KMS-11 (cell line): ENCODE measurements around the gene YLPM1.

Experiments used
- H2AFZ ChIP-seq: fragments of 200-600 bp; sonication (generic); 2 replicates; pipeline ENCODE4 v1.6.1; 2016; ENCODE audit warnings: antibody characterized with exemption, mixed run types, low read depth
- H3K27ac ChIP-seq: fragments of 200-600 bp; sonication (generic); 2 replicates; pipeline ENCODE4 v1.6.1; 2016; ENCODE audit warnings: mild to moderate bottlenecking, mixed run types
- H3K27me3 ChIP-seq: fragments of 200-600 bp; sonication (generic); 2 replicates; pipeline ENCODE4 v1.6.1; 2017; ENCODE audit warnings: mild to moderate bottlenecking, low read depth, mixed run types, moderate library complexity; ENCODE audit not compliant: insufficient read depth
- H3K36me3 ChIP-seq: fragments of 200-600 bp; sonication (generic); 2 replicates; pipeline ENCODE4 v1.6.1; 2017; ENCODE audit warnings: mild to moderate bottlenecking, mixed run types; ENCODE audit not compliant: insufficient read depth
- H3K4me1 ChIP-seq: fragments of 200-600 bp; sonication (generic); 2 replicates; pipeline ENCODE4 v1.6.1; 2016; ENCODE audit warnings: mild to moderate bottlenecking, low read depth, mixed run types; ENCODE audit not compliant: poor library complexity, severe bottlenecking
- H3K4me2 ChIP-seq: fragments of 200-600 bp; sonication (generic); 2 replicates; pipeline ENCODE4 v1.7.0; 2016; ENCODE audit warnings: mild to moderate bottlenecking, mixed run types
- H3K4me3 ChIP-seq: fragments of 200-600 bp; sonication (generic); IDR thresholded peaks from 2 replicates; pipeline ENCODE4 v1.6.1; 2017; ENCODE audit warnings: low read depth, low read length, mixed read lengths; ENCODE audit not compliant: insufficient read depth
- H3K79me2 ChIP-seq: fragments of 200-600 bp; sonication (generic); 2 replicates; pipeline ENCODE4 v1.6.1; 2016; ENCODE audit warnings: low read depth, mixed run types; ENCODE audit not compliant: insufficient read depth
- H3K9ac ChIP-seq: fragments of 200-600 bp; sonication (generic); 2 replicates; pipeline ENCODE4 v1.6.1; 2016; ENCODE audit warnings: mild to moderate bottlenecking, mixed run types
- H4K20me1 ChIP-seq: fragments of 200-600 bp; sonication (generic); 2 replicates; pipeline ENCODE4 v1.6.1; 2016; ENCODE audit warnings: mild to moderate bottlenecking, mixed run types; ENCODE audit not compliant: insufficient read depth
- CTCF ChIP-seq: fragments of 200-600 bp; sonication (generic); conservative IDR thresholded peaks from 2 replicates; pipeline ENCODE4 v1.6.1; 2017; ENCODE audit warnings: low read depth, mild to moderate bottlenecking, antibody characterized with exemption, low read length, moderate library complexity, mixed read lengths

YLPM1 gene

GRCh38 chr14:74855945-74856344 is 92.8 kb downstream of the YLPM1 start:
- Histone ChIP-seq H3K4me3 (no peak overlapping the region), H3K79me2 (no peaks in the 10 kb centered on the region), H3K36me3 (no peaks in the 10 kb centered on the region), H2AFZ (no peak overlapping the region), H3K4me2 (no peak overlapping the region), H3K9ac (no peak overlapping the region), H3K27me3 (no peaks in the 10 kb centered on the region), H3K4me1 (peaks cover 5% of the 10 kb centered on the region), H4K20me1 (no peaks in the 10 kb centered on the region), H3K27ac (no peak overlapping the region)
- TF ChIP-seq CTCF = no peak

GRCh38 chr14:74856366-74856765 is 93.2 kb downstream of the YLPM1 start:
- no peak overlapping the region for H3K4me2 ChIP-seq
- no peak for TF ChIP-seq CTCF
- H3K27me3 ChIP-seq = no peaks in the 10 kb centered on the region
- no peak overlapping the region for H3K9ac ChIP-seq
- no peak overlapping the region for H3K4me3 ChIP-seq
- H3K79me2 ChIP-seq = no peaks in the 10 kb centered on the region
- H3K36me3 ChIP-seq = no peaks in the 10 kb centered on the region
- no peak overlapping the region for H2AFZ ChIP-seq
- peaks cover 5% of the 10 kb centered on the region for H3K4me1 ChIP-seq
- no peaks in the 10 kb centered on the region for H4K20me1 ChIP-seq
- H3K27ac ChIP-seq = no peak overlapping the region

- Histone ChIP-seq H3K27me3 (no peaks in the 10 kb centered on the region), H2AFZ (no peak overlapping the region), H3K4me1 (peaks cover 5% of the 10 kb centered on the region), H3K4me3 (no peak overlapping the region), H3K27ac (no peak overlapping the region), H3K9ac (no peak overlapping the region), H3K36me3 (no peaks in the 10 kb centered on the region), H4K20me1 (no peaks in the 10 kb centered on the region), H3K4me2 (no peak overlapping the region), H3K79me2 (no peaks in the 10 kb centered on the region)
- TF ChIP-seq CTCF = no peak
Observed at GRCh38 chr14:74858022-74858421, 94.9 kb downstream of the YLPM1 start.

- no peak overlapping the region for H3K4me3 ChIP-seq
- no peak overlapping the region for H2AFZ ChIP-seq
- H3K4me1 ChIP-seq = peaks cover 5% of the 10 kb centered on the region
- H3K79me2 ChIP-seq = no peaks in the 10 kb centered on the region
- H3K27ac ChIP-seq = no peak overlapping the region
- no peaks in the 10 kb centered on the region for H4K20me1 ChIP-seq
- H3K27me3 ChIP-seq = no peaks in the 10 kb centered on the region
- no peak for TF ChIP-seq CTCF
- H3K9ac ChIP-seq = no peak overlapping the region
- H3K36me3 ChIP-seq = no peaks in the 10 kb centered on the region
- H3K4me2 ChIP-seq = no peak overlapping the region
Observed at GRCh38 chr14:74859757-74860552, 96.8 kb downstream of the YLPM1 start.
